ENCODE measurements around the gene CPN2. TPM values are rescaled to one million over a fixed set of nuclear protein-coding genes. Genes with fewer than 3 reads are reported as not detected.

CPN2 gene
- total and polyA plus RNA-seq, 2 of the 8 experiments (the other 6 are each of a cell fraction or from before 2014, with no cell fraction given): 0.03 TPM; not detected in 1

- TF ChIP-seq CHD7 (IDR thresholded peaks at IDR 0.05; ENCODE audit: insufficient replicate concordance, low read length) (no peak), RAD21 (IDR thresholded peaks at IDR 0.05 in 1 of 2, conservative IDR thresholded peaks at IDR 0.05 in 1 of 2; ENCODE audit: low read depth in 2 of 2, low read length in 2 of 2) (no peak), POU5F1 (IDR thresholded peaks at IDR 0.05; ENCODE audit: low read depth, low read length) (no peak)
These were observed 13.2 kb upstream of the CPN2 start (continued) for GRCh38 chr3:194364314-194364651.

All from H1 (cell line).